GM18511 (cell line): ENCODE measurements around the gene OR5L2.
"Not testable (repeated sequence)": the region's sequence is repeated elsewhere in the genome, so short reads cannot be mapped to it uniquely, and the experiment has no call there.

Experiments used
- ATAC-seq: cut with Tn5 transposase; IDR thresholded peaks from one replicate; pipeline ENCODE4 v1.9.1; 2021; ENCODE audit warnings: mild to moderate bottlenecking, moderate library complexity; ENCODE audit not compliant: unreplicated experiment

The OR5L2 gene

DNA sequence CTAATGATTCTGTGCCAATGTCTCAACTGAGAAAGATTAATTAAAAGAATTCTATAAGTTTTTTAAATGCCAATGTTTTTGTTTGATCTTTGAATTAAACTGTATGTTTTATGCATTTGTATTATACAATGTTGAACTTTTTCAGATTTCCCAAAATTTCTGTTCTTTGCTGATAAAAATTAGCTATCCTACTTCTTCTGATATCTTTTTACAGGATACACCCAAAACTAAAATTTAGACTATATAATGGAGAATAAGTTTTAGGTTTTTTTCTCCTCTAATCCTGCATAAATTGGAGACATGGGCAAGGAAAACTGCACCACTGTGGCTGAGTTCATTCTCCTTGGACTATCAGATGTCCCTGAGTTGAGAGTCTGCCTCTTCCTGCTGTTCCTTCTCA, at the start of gene OR5L2:
OR5L2 (plus strand) TSS at position 301 of the 400 bp plus-strand sequence; CDS start at position 301, 0 bp downstream.
- ATAC-seq: no peak

DNA sequence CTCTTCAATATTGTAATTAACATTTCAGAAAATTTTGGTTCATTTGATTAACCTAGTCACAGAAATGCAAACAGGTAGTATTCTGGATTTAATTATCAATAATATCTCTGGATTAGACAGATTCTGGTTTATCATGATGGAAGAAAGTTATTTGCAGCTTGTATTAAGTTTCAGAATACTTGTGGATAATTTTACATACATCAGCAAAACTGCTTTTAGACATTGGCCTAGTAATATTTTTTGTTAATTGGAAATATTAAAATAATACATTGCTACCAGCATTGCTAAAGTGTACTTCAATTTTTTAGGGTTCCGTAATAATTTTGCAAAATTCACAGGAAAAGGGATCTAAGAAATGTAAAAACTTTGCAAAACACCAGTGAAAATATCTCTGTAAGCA, 35.4 kb upstream of the OR5L2 start:
- ATAC-seq: no peak

GRCh38 chr11:55793321-55793720, 33.7 kb upstream of the OR5L2 start:
- no peak for ATAC-seq

- ATAC-seq: no peak
Measured at GRCh38 chr11:55795256-55795655, 31.8 kb upstream of the OR5L2 start, which contains the start of gene OR5D14. Gene OR5D14 (plus strand): TSS chr11:55795556. CDS start chr11:55795556, 0 bp downstream.

DNA sequence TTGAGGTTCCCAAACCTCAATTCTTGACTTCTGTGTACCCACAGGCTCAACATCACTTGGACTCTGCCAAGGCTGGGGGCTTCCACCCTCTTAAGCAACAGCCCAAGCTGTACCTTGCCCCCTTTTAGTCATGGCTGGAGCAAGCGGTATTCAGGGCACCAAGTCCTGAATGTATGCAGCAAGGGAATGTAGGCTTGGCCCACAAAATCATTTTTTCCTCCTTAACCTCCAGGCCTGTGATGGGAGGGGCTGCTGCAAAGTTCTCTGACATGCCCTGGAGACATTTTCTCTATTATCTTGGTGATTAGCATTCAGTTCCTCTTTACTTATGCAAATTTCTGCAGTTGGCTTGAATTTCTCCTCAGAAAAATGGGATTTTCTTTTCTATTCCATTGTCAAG, 20.8 kb upstream of the OR5L2 start:
- no peak for ATAC-seq

DNA sequence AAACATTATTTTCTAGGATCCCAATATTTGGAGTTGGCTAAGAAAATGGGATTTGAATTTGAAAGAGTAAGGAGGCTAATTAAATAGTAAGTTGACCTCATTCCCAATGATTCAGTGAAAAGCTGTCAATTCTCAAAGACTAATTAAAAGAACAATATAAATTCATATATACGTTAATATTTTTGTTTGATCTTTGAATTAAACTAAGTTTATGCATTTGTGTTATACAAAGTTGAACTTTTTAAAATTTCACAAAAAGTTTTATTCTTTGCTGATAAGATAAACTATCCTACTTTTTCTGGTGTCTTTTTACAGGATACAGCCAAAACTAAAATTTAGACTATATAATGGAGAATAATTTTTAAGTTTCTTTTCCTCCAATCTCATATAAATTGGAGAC, 16.0 kb upstream of the OR5L2 start, which contains the start of gene OR5L1:
OR5L1 (plus strand) TSS at position 301 of the 400 bp plus-strand sequence. CDS start 100 bp downstream, outside the sequence.
- no peak for ATAC-seq

- no peak for ATAC-seq
Measured at GRCh38 chr11:55819330-55819729, 7.7 kb upstream of the OR5L2 start, which contains the start of gene OR5D18. Gene OR5D18 (plus strand): TSS chr11:55819630. CDS start chr11:55819630, 0 bp downstream.

DNA sequence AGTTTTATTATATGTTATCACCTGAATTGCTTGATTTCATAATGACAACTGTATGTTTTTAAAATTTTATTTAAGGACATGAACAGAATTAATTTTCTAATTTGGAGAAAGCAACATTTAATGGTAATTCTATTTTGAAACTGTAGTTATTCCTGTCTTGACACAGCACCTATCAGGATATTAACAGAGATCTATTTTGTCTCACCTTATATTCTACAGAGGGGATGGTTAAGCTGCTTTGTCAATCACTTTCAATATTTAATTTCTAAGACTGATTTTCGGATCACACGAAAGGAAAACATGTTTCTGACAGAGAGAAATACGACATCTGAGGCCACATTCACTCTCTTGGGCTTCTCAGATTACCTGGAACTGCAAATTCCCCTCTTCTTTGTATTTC, 11.4 kb downstream of the OR5L2 start, which contains the start of gene OR5D16:
OR5D16 (plus strand) TSS at position 301 of the 400 bp plus-strand sequence; CDS start at position 301, 0 bp downstream.
- no peak for ATAC-seq

DNA sequence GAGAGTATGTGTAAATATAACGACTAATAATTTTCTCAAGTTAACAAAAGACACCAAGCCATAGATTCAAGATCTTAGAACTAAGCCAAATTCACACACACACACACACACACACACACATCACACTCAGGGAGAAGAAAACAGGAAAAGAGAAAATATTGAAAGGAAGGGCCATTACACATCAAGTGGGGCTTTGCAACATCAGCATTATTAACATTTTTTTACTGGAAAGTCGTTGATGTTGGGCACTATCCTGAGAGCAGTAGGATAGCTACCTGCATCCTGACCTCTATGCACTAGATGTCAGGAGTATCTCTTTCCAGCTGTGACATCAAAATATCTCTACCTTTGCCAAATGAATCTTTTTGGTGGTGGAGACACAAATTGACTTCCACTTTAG, 20.4 kb downstream of the OR5L2 start:
- no peak for ATAC-seq

- ATAC-seq: no peak
Measured at GRCh38 chr11:55849037-55849436, 22.0 kb downstream of the OR5L2 start.

GRCh38 chr11:55852141-55852540, 25.1 kb downstream of the OR5L2 start:
- no peak for ATAC-seq

DNA sequence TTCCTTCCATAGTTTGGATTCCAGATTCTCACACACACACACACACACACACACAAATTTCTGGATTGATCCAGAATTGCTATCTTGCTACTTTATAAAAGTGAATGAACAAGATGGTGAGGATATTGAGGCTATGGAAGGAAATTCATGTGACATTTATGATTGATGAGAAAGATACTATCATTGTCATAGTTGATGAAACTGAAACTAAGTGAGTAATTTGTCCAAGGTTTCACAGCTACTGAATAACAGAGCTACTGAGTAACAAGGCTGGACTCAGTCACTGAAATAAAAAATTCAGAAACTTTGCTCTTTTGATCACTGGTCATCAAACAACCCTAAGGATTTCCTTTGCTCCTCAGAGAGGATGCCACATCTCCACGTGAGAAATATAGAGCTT, 27.7 kb downstream of the OR5L2 start:
- ATAC-seq: no peak

DNA sequence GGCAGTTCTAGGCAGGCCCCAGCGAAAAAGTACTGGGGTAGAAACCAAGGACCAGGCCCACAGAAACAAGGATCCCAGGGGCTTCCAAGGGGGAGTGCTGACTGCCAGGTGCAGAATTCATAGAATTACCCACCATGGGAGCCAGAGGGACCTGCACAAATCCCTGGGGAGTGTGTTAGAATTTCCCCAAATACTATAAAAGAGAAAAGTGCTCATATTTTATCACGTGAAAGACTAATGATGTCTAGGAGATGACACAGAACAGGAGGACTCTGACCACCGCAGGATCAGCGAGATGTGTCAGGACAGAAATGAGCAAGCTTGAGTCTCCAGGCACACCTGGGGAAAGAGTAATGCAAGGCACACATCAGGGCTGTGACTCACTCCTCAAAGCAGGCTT, 40.3 kb downstream of the OR5L2 start:
- not testable (repeated sequence) for ATAC-seq

DNA sequence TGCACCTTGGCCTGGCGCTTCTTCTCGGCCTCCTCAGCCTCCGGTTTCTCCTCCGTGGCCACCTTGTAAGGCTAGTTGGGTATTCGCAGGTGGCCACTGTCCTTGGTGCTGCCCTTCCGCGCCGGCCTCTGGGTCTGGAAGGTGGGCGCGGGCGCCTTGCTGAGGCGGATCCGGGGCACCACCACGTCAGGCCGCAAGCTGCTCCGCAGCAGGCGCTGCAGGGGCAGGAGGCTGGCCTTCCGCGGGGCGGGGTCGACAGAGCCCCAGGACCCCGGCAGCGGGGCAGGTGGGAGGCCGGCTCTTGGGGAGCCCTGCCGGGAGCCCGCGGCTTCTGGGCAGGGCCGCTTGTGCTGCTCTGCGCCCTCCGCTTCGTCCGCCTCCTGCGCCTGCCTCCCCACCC, 45.7 kb downstream of the OR5L2 start:
- ATAC-seq: not testable (repeated sequence)

DNA sequence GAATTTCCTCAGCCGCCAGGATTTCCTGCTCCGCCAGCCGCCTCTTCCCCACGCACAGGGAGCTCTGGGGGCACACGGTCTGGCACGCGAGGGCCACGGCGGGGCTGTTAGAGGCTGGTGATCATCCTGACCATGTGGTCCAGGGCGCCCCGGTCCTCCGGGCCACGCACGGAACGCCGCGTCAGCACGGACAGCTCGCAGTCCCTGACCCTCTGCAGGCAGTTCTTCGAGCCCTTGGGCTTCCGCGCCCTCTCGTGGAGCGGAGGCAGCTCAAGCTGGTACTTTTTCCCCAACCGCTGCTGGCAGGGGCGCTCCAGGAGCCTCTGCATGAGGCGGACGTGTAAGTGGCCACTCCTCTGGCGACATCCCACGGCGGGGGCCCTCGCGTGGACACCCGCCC, 46.1 kb downstream of the OR5L2 start:
- not testable (repeated sequence) for ATAC-seq
